K562 (cell line): Measurements from ENCODE around the gene KPTN. TPM values are rescaled to one million over a fixed set of nuclear protein-coding genes. Genes with fewer than 3 reads are reported as not detected.
A peak's percentile ranks its signal among the peaks of the same experiment; 100 is the strongest.

ENCODE experiments used
- GATA2 ChIP-seq: sonication (generic); formaldehyde crosslinking; IDR thresholded peaks from 2 replicates; pipeline ENCODE4 v1.4.0; 2020; ENCODE audit warnings: mild to moderate bottlenecking, missing genetic modification reagents
- JUND ChIP-seq, 2 experiments: IDR thresholded peaks; 2 replicates in 1 of 2; 3 replicates in 1 of 2; pipeline ENCODE4 v1.6.1; 2011; ENCODE audit warnings: borderline replicate concordance in 2 of 2, low read depth in 2 of 2, low read length in 2 of 2, improper control_type of control experiment in 1 of 2, missing biosample characterization in 1 of 2, missing genetic modification characterization in 1 of 2, missing genetic modification reagents in 1 of 2
- KDM1A ChIP-seq, 2 experiments: fragments of 450-650 bp; IDR thresholded peaks; 2 replicates each; pipeline ENCODE4 v1.6.1; 2016; ENCODE audit warnings: mild to moderate bottlenecking in 2 of 2
- MEIS2 ChIP-seq: fragments of 450-650 bp; IDR thresholded peaks from 2 replicates; pipeline ENCODE4 v1.6.1; 2014; ENCODE audit warnings: mild to moderate bottlenecking; ENCODE audit not compliant: partially characterized antibody
- MYC ChIP-seq, 2 experiments: fragments of 250-450 bp in 1 of 2; sonication (Bioruptor Pico) in 1 of 2; IDR thresholded peaks; 2 replicates each; pipeline versions ENCODE4 v1.5.1 to v1.6.1; 2012 to 2021; ENCODE audit warnings: low read depth in 2 of 2, borderline replicate concordance in 1 of 2, improper control_type of control experiment in 1 of 2, low read length in 1 of 2, mild to moderate bottlenecking in 1 of 2, moderate library complexity in 1 of 2
- NFE2 ChIP-seq: IDR thresholded peaks from 2 replicates; pipeline ENCODE4 v1.6.1; 2014; ENCODE audit warnings: antibody characterized with exemption, low read depth
- NRF1 ChIP-seq, 2 experiments: fragments of 450-650 bp; IDR thresholded peaks in 1 of 2; conservative IDR thresholded peaks in 1 of 2; 2 replicates each; pipeline ENCODE4 v1.6.1; 2014; ENCODE audit warnings: mild to moderate bottlenecking in 2 of 2
- PPARD ChIP-seq: fragments of 250-450 bp; sonication (Bioruptor Pico); IDR thresholded peaks from 2 replicates; pipeline ENCODE4 v1.8.0; 2022; ENCODE audit warnings: inconsistent platforms, mild to moderate bottlenecking, moderate library complexity
- TAL1 ChIP-seq: fragments of 450-650 bp; IDR thresholded peaks from 2 replicates; pipeline ENCODE4 v1.6.1; 2016; ENCODE audit warnings: mild to moderate bottlenecking
- ZNF347 ChIP-seq: fragments of 450-650 bp; formaldehyde crosslinking; IDR thresholded peaks from 2 replicates; pipeline ENCODE4 v1.4.0; 2020; ENCODE audit warnings: low read depth, mild to moderate bottlenecking, moderate library complexity
- ZNF778 ChIP-seq: fragments of 450-650 bp; formaldehyde crosslinking; IDR thresholded peaks from 2 replicates; pipeline ENCODE4 v1.4.0; 2020; ENCODE audit warnings: mild to moderate bottlenecking, moderate library complexity
- polyA plus RNA-seq, 8 experiments: library from polyadenylated mRNA; depleted of rRNA in 4 of 8; stranded (reverse) in 5 of 8; unstranded in 3 of 8; fragments of >200 nt; fragmentation: Nextera tagmentation in 2 of 8; fragmentation: Illumina TruSeq in 1 of 8; extraction: Ambion mirVana in 2 of 8; extraction: Trizol in 1 of 8; gene quantifications; 2 replicates each; pipeline versions ENCODE4 v1.2.1 to v1.2.3, GENCODE V29; 2011 to 2014; ENCODE audit warnings: inconsistent platforms in 1 of 8, missing spikeins in 1 of 8
- total RNA-seq, 7 experiments: library from RNA; depleted of rRNA in 6 of 7; stranded (reverse); fragments of >200 nt in 6 of 7; fragmentation: Illumina TruSeq in 2 of 7; extraction: Trizol in 2 of 7; gene quantifications; 2 replicates each; pipeline versions ENCODE4 v1.2.1 to v1.2.3, GENCODE V29; 2011 to 2021; ENCODE audit warnings: low replicate concordance in 1 of 7
- TF ChIP-seq, protein P1 (sequence below), 2 experiments: fragments of 450-650 bp in 1 of 2; sonication (generic) in 1 of 2; formaldehyde crosslinking in 1 of 2; IDR thresholded peaks; 2 replicates each; pipeline versions ENCODE4 v1.7.1 to v1.9.0; 2016 to 2022; ENCODE audit warnings: inconsistent platforms in 1 of 2, mild to moderate bottlenecking in 1 of 2, missing genetic modification reagents in 1 of 2
- TF ChIP-seq, protein P2 (sequence below): sonication (generic); formaldehyde crosslinking; IDR thresholded peaks from 2 replicates; pipeline ENCODE4 v1.8.0; 2023; ENCODE audit warnings: mild to moderate bottlenecking, missing genetic modification reagents

Gene KPTN
- total and polyA plus RNA-seq, 9 of the 15 experiments (the other 6 are each of a cell fraction or from before 2014, with no cell fraction given), result 0.56 to 18.2 (median 8.5) TPM

DNA sequence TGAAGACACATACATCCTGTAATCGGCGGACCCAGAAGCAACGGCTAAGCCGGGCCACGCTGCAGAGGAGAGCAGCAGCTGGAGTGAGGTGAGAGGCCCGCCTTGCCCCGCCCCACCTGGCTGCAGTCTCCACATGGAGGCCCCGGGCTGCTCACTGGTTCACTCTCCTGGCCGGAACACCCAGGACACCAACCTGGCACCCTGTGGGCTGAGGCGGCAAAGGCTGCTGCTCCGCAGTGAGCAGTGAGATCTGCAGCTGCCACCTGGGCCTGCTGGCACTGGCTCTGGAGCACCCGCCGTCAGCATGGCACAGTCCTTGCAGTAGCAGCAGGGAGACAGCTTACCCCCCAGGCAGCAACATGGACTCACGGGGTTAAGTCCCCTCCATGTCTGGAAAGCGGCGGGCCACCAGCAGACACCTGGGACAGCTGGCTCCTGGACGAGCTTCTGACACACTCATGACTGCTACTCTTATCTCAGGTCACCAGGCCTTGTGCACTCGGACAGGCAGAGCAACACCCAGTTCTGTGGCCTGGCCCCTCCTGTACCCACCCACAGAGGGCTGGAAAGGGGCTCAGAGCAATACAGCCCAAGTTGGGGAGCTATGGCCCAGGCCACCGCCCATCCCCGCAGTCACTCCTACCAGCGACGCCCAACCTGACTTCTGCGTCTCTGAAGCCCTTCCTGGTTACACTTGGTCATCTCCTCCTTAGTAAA, 13.2 kb upstream of the KPTN start (continued):
- peak; percentile 22 to 24; a peak in 1 of 4 replicates for TF ChIP-seq NRF1 (conservative IDR thresholded peaks at IDR 0.05 in 1 of 2, IDR thresholded peaks at IDR 0.05 in 1 of 2)
- TF ChIP-seq MEIS2, result peak; percentile 46
- peak in 1 of 2 experiments; percentile 24; a peak in 1 of 4 replicates for TF ChIP-seq KDM1A (IDR thresholded peaks at IDR 0.05)
- peak; percentile 86 for TF ChIP-seq GATA2 (CRISPR knock-in tag)
- TF ChIP-seq ZNF347, result no peak
- TF ChIP-seq, protein P1, sequence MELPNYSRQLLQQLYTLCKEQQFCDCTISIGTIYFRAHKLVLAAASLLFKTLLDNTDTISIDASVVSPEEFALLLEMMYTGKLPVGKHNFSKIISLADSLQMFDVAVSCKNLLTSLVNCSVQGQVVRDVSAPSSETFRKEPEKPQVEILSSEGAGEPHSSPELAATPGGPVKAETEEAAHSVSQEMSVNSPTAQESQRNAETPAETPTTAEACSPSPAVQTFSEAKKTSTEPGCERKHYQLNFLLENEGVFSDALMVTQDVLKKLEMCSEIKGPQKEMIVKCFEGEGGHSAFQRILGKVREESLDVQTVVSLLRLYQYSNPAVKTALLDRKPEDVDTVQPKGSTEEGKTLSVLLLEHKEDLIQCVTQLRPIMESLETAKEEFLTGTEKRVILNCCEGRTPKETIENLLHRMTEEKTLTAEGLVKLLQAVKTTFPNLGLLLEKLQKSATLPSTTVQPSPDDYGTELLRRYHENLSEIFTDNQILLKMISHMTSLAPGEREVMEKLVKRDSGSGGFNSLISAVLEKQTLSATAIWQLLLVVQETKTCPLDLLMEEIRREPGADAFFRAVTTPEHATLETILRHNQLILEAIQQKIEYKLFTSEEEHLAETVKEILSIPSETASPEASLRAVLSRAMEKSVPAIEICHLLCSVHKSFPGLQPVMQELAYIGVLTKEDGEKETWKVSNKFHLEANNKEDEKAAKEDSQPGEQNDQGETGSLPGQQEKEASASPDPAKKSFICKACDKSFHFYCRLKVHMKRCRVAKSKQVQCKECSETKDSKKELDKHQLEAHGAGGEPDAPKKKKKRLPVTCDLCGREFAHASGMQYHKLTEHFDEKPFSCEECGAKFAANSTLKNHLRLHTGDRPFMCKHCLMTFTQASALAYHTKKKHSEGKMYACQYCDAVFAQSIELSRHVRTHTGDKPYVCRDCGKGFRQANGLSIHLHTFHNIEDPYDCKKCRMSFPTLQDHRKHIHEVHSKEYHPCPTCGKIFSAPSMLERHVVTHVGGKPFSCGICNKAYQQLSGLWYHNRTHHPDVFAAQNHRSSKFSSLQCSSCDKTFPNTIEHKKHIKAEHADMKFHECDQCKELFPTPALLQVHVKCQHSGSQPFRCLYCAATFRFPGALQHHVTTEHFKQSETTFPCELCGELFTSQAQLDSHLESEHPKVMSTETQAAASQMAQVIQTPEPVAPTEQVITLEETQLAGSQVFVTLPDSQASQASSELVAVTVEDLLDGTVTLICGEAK (IDR thresholded peaks at IDR 0.05), result no peak
- TF ChIP-seq, protein P1 (CRISPR knock-in tag; IDR thresholded peaks at IDR 0.05), result no peak
- peak; percentile 47 for TF ChIP-seq NFE2
- peak; percentile 87 for TF ChIP-seq TAL1
- TF ChIP-seq MYC (IDR thresholded peaks at IDR 0.05; ENCODE audit: low read depth, low read length), result peak; percentile 54; the same call in 1 of the 2 replicates
- TF ChIP-seq MYC (CRISPR knock-in tag; IDR thresholded peaks at IDR 0.05; ENCODE audit: borderline replicate concordance, low read depth), result no peak
- TF ChIP-seq, protein P2, sequence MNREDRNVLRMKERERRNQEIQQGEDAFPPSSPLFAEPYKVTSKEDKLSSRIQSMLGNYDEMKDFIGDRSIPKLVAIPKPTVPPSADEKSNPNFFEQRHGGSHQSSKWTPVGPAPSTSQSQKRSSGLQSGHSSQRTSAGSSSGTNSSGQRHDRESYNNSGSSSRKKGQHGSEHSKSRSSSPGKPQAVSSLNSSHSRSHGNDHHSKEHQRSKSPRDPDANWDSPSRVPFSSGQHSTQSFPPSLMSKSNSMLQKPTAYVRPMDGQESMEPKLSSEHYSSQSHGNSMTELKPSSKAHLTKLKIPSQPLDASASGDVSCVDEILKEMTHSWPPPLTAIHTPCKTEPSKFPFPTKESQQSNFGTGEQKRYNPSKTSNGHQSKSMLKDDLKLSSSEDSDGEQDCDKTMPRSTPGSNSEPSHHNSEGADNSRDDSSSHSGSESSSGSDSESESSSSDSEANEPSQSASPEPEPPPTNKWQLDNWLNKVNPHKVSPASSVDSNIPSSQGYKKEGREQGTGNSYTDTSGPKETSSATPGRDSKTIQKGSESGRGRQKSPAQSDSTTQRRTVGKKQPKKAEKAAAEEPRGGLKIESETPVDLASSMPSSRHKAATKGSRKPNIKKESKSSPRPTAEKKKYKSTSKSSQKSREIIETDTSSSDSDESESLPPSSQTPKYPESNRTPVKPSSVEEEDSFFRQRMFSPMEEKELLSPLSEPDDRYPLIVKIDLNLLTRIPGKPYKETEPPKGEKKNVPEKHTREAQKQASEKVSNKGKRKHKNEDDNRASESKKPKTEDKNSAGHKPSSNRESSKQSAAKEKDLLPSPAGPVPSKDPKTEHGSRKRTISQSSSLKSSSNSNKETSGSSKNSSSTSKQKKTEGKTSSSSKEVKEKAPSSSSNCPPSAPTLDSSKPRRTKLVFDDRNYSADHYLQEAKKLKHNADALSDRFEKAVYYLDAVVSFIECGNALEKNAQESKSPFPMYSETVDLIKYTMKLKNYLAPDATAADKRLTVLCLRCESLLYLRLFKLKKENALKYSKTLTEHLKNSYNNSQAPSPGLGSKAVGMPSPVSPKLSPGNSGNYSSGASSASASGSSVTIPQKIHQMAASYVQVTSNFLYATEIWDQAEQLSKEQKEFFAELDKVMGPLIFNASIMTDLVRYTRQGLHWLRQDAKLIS (CRISPR knock-in tag), result no peak
- 0 out of 2 replicates have a peak, but pooled peaks have one; percentile 33 for TF ChIP-seq JUND (IDR thresholded peaks at IDR 0.05; ENCODE audit: borderline replicate concordance, low read depth, low read length)
- peak; percentile 41; the same call in 1 of the 3 replicates for TF ChIP-seq JUND (tag; IDR thresholded peaks at IDR 0.05; ENCODE audit: borderline replicate concordance, low read depth, low read length)
- no peak for TF ChIP-seq PPARD
- TF ChIP-seq ZNF778, result no peak
